GM12878 (cell line): ENCODE measurements around the gene LRRIQ1. TPM values are rescaled to one million over a fixed set of nuclear protein-coding genes. Genes with fewer than 3 reads are reported as not detected.

Experiments
- ATAC-seq: fragments of 200-7000 bp; cut with Tn5 transposase; 3 replicates; pipeline ENCODE4 v1.9.1; 2020; ENCODE audit warnings: mild to moderate bottlenecking, moderate library complexity
- BruUV-seq: library from RNA; stranded (reverse); fragments of 400-500 nt; replicated peaks from 2 replicates; lab custom pipeline; 2021; lab: Mats Ljungman, UMichigan
- CTCF ChIA-PET: fragments of 300-600 bp; sonication (Branson Sonifier 250); formaldehyde crosslinking; extraction: SDS; loops from one replicate; lab custom pipeline; 2021; ENCODE audit warnings: inconsistent platforms; lab: Yijun Ruan, JAX
- POLR2A ChIA-PET: fragments of 350-600 bp; formaldehyde crosslinking; extraction: SDS; loops from one replicate; lab custom pipeline; 2021; ENCODE audit warnings: inconsistent platforms; lab: Charles Lee
- RAD21 ChIA-PET: fragments of 300-600 bp; sonication (Branson Sonifier 250); formaldehyde crosslinking; loops from one replicate; lab custom pipeline; 2023; ENCODE audit warnings: antibody characterized with exemption; ENCODE audit not compliant: unreplicated experiment; lab: Charles Lee
- SMC1A ChIA-PET: fragments of 300-600 bp; sonication (Branson Sonifier 250); formaldehyde crosslinking; loops from one replicate; lab custom pipeline; 2023; ENCODE audit not compliant: unreplicated experiment, uncharacterized antibody; lab: Charles Lee
- DNase-seq: peaks from one replicate; pipeline ENCODE4 v3.0.0-alpha.2; 2011; ENCODE audit warnings: low read depth, low spot score
- FAIRE-seq: peaks from 3 replicates; lab custom pipeline; 2011; peaks lifted over from hg19 to GRCh38; lab: Jason Lieb, UNC
- H2AFZ ChIP-seq: 2 replicates; pipeline ENCODE4 v1.6.0; 2011; ENCODE audit warnings: low read depth, low read length, control low read depth; ENCODE audit not compliant: control insufficient read depth
- H3K27ac ChIP-seq: 2 replicates; pipeline ENCODE4 v1.5.1; 2011; ENCODE audit warnings: control low read depth; ENCODE audit not compliant: control insufficient read depth, insufficient read depth
- H3K27me3 ChIP-seq, 2 experiments: replicated peaks in 1 of 2; 2 replicates each; pipeline versions ENCODE4 v1.6.0 to v1.6.1; 2011; ENCODE audit warnings: low read length in 1 of 2; ENCODE audit not compliant: control insufficient read depth in 2 of 2, insufficient read depth in 2 of 2
- H3K36me3 ChIP-seq, 2 experiments: 2 replicates each; pipeline ENCODE4 v1.5.1; 2011; ENCODE audit warnings: low read length in 1 of 2; ENCODE audit not compliant: control insufficient read depth in 2 of 2, insufficient read depth in 2 of 2
- H3K4me1 ChIP-seq: 2 replicates; pipeline ENCODE4 v1.6.1; 2011; ENCODE audit warnings: mild to moderate bottlenecking, low read length, moderate library complexity, mixed read lengths; ENCODE audit not compliant: control insufficient read depth, insufficient read depth
- H3K4me2 ChIP-seq: 2 replicates; pipeline ENCODE4 v1.6.0; 2011; ENCODE audit warnings: control low read depth; ENCODE audit not compliant: control insufficient read depth, insufficient read depth
- H3K4me3 ChIP-seq: fragments of 200-600 bp; sonication (generic); 2 replicates; pipeline ENCODE4 v1.5.1; 2016
- H3K79me2 ChIP-seq: 2 replicates; pipeline ENCODE4 v1.6.0; 2011; ENCODE audit warnings: low read length; ENCODE audit not compliant: control insufficient read depth, insufficient read depth
- H3K9ac ChIP-seq: 2 replicates; pipeline ENCODE4 v1.8.0; 2011; ENCODE audit warnings: low read length, control low read depth, mixed read lengths; ENCODE audit not compliant: control insufficient read depth, insufficient read depth
- H3K9me3 ChIP-seq: replicated peaks from 3 replicates; pipeline ENCODE4 v1.5.1; 2011; ENCODE audit warnings: mild to moderate bottlenecking, low read length; ENCODE audit not compliant: control insufficient read depth, insufficient read depth
- H4K20me1 ChIP-seq: 2 replicates; pipeline ENCODE4 v1.6.0; 2011; ENCODE audit not compliant: control insufficient read depth, insufficient read depth
- ATF2 ChIP-seq: IDR thresholded peaks from 2 replicates; pipeline ENCODE4 v1.6.1; 2012; ENCODE audit warnings: low read length, inconsistent platforms
- ATF7 ChIP-seq: fragments of 450-650 bp; IDR thresholded peaks from 2 replicates; pipeline ENCODE4 v1.6.1; 2016; ENCODE audit warnings: low read depth, mild to moderate bottlenecking
- CBX5 ChIP-seq: sonication (generic); IDR thresholded peaks from 2 replicates; pipeline ENCODE4 v1.6.1; 2016; ENCODE audit warnings: low read depth, moderate library complexity, mild to moderate bottlenecking, inconsistent platforms
- CEBPB ChIP-seq, 2 experiments: fragments of 150-350 bp in 1 of 2; IDR thresholded peaks; 2 replicates each; pipeline ENCODE4 v1.6.1; 2012 to 2014; ENCODE audit warnings: low read depth in 2 of 2, low read length in 2 of 2, borderline replicate concordance in 1 of 2, inconsistent platforms in 1 of 2
- CHD1 ChIP-seq: IDR thresholded peaks from 2 replicates; pipeline ENCODE4 v1.6.1; 2012; ENCODE audit warnings: low read depth, low read length, improper control_type of control experiment
- CTCF ChIP-seq, 3 experiments: IDR thresholded peaks in 2 of 3; conservative IDR thresholded peaks in 1 of 3; 2 replicates each; pipeline ENCODE4 v1.5.1; 2011; ENCODE audit warnings: low read depth in 3 of 3, low read length in 3 of 3, mild to moderate bottlenecking in 3 of 3, control low read depth in 2 of 3, moderate library complexity in 2 of 3, inconsistent platforms in 1 of 3, mixed read lengths in 1 of 3; ENCODE audit not compliant: control insufficient read depth in 2 of 3, insufficient read depth in 1 of 3; ENCODE audit errors: extremely low read depth in 1 of 3
- IRF4 ChIP-seq: IDR thresholded peaks from 2 replicates; pipeline ENCODE4 v1.6.1; 2011; ENCODE audit warnings: low read depth, low read length
- JUNB ChIP-seq: IDR thresholded peaks from 2 replicates; pipeline ENCODE4 v1.6.1; 2016; ENCODE audit warnings: antibody characterized with exemption, mild to moderate bottlenecking
- MTA2 ChIP-seq: fragments of 450-650 bp; IDR thresholded peaks from 2 replicates; pipeline ENCODE4 v1.6.1; 2016; ENCODE audit warnings: low read depth, mild to moderate bottlenecking, moderate library complexity
- MTA3 ChIP-seq: IDR thresholded peaks from 2 replicates; pipeline ENCODE4 v1.6.1; 2012; ENCODE audit warnings: low read length, inconsistent platforms, borderline replicate concordance
- NFXL1 ChIP-seq: fragments of 450-650 bp; IDR thresholded peaks from 2 replicates; pipeline ENCODE4 v1.6.1; 2017; ENCODE audit warnings: antibody characterized with exemption, mild to moderate bottlenecking, borderline replicate concordance
- NR2C1 ChIP-seq: fragments of 450-650 bp; IDR thresholded peaks from 2 replicates; pipeline ENCODE4 v1.6.1; 2017; ENCODE audit warnings: antibody characterized with exemption, mild to moderate bottlenecking, moderate library complexity
- RUNX3 ChIP-seq: IDR thresholded peaks from 2 replicates; pipeline ENCODE4 v1.6.1; 2012; ENCODE audit warnings: low read length, inconsistent platforms
- SMARCA5 ChIP-seq: fragments of 450-650 bp; IDR thresholded peaks from 2 replicates; pipeline ENCODE4 v1.6.1; 2017; ENCODE audit warnings: mild to moderate bottlenecking
- SRF ChIP-seq, 2 experiments: IDR thresholded peaks; 2 replicates each; pipeline ENCODE4 v1.6.1; 2011; ENCODE audit warnings: low read depth in 2 of 2, low read length in 2 of 2, mild to moderate bottlenecking in 1 of 2, moderate library complexity in 1 of 2
- WGBS: methylation state at CpG from one replicate; pipeline ENCODE4 v1.1.6; 2016; ENCODE audit warnings: low lambda C conversion rate; ENCODE audit not compliant: insufficient replicate concordance, insufficient coverage; ENCODE audit errors: missing lambda C conversion rate; 5-methylcytosine and 5-hydroxymethylcytosine counted together
- in situ Hi-C: fragments of 300-500 bp; cut with MboI; formaldehyde crosslinking; loops from 9 replicates; pipeline ENCODE4 v1.14.3; 2018; ENCODE audit warnings: mixed read lengths
- intact Hi-C: fragments of 100-400 bp; cut with micrococcal nuclease; formaldehyde crosslinking; loops from one replicate; pipeline ENCODE4 v1.14.2; 2022; ENCODE audit not compliant: unreplicated experiment
- polyA plus RNA-seq, 11 experiments: library from polyadenylated mRNA; depleted of rRNA in 4 of 11; unstranded in 6 of 11; stranded (reverse) in 5 of 11; fragments of >200 nt; fragmentation: Nextera tagmentation in 4 of 11; fragmentation: Illumina TruSeq in 1 of 11; extraction: Ambion mirVana in 4 of 11; extraction: Trizol in 1 of 11; gene quantifications; 1 replicate in 1 of 11; 2 replicates in 10 of 11; pipeline versions ENCODE4 v1.2.1 to v1.2.3, GENCODE V29; 2011 to 2016; ENCODE audit warnings: inconsistent platforms in 2 of 11, missing spikeins in 2 of 11, low read depth in 1 of 11
- total RNA-seq, 4 experiments: library from RNA; depleted of rRNA in 3 of 4; stranded (reverse); fragments of >200 nt in 3 of 4; fragmentation: Illumina TruSeq in 1 of 4; extraction: Trizol in 1 of 4; gene quantifications; 2 replicates each; pipeline versions ENCODE4 v1.2.1 to v1.2.3, GENCODE V29; 2013 to 2021

The LRRIQ1 gene
- total and polyA plus RNA-seq, 10 of the 15 experiments (the other 5 are each of a cell fraction or from before 2014, with no cell fraction given) = 0.14 to 0.45 (median 0.37) TPM; not detected in 4

GRCh38 chr12:85277900-85278597, 241.9 kb downstream of the LRRIQ1 start:
- POLR2A ChIA-PET = no interaction called here
- intact Hi-C loops = no loop called here
- no TSS peak for BruUV-seq
- 40% methylated on average over 27 of the region's 30 CpGs for WGBS
- H3K27me3 ChIP-seq = peaks cover 5 to 8% of the 10 kb centered on the region in 2 experiments
- H4K20me1 ChIP-seq = no peaks in the 10 kb centered on the region
- H3K4me1 ChIP-seq = no peaks in the 10 kb centered on the region
- RAD21 ChIA-PET = no interaction called here
- no peak overlapping the region for H3K27ac ChIP-seq
- H3K4me2 ChIP-seq = no peak overlapping the region
- H3K9ac ChIP-seq = no peak overlapping the region
- no peak overlapping the region for H3K4me3 ChIP-seq
- no peaks in the 10 kb centered on the region; the same call in 2 of the 3 replicates for H3K9me3 ChIP-seq
- DNase-seq (no peak), FAIRE-seq (no peak), ATAC-seq (no peak)
- no peak overlapping the region for H2AFZ ChIP-seq
- SMC1A ChIA-PET = no interaction called here
- in situ Hi-C loops = no loop called here
- CTCF ChIA-PET = no interaction called here
- no peaks in the 10 kb centered on the region for H3K36me3 ChIP-seq
- no peaks in the 10 kb centered on the region for H3K79me2 ChIP-seq
- TF ChIP-seq MTA2 (no peak), RUNX3 (no peak), CTCF (IDR thresholded peaks at IDR 0.05 in 2 of 3, conservative IDR thresholded peaks at IDR 0.05 in 1 of 3; ENCODE audit: control insufficient read depth in 2 of 3, extremely low read depth in 1 of 3, insufficient read depth in 1 of 3, low read depth in 3 of 3, low read length in 3 of 3) (no peak), NFXL1 (no peak), SRF (IDR thresholded peaks at IDR 0.05; ENCODE audit: low read depth in 2 of 2, low read length in 2 of 2) (no peak), MTA3 (no peak), ATF7 (no peak), JUNB (no peak), CBX5 (no peak), SMARCA5 (no peak), CHD1 (no peak), CEBPB (IDR thresholded peaks at IDR 0.05; ENCODE audit: borderline replicate concordance in 1 of 2, low read depth in 2 of 2, low read length in 2 of 2) (no peak), ATF2 (no peak), NR2C1 (no peak), IRF4 (no peak)
- TF ChIP-seq, all 136 proteins: peak for 0
